GM18861 (cell line): ENCODE data around the gene PPP1R12B.
"Not testable (repeated sequence)": the region's sequence is repeated elsewhere in the genome, so short reads cannot be mapped to it uniquely, and the experiment has no call there.

ENCODE experiments used
- ATAC-seq: cut with Tn5 transposase; IDR thresholded peaks from one replicate; pipeline ENCODE4 v1.9.1; 2021; ENCODE audit not compliant: unreplicated experiment

Gene PPP1R12B

DNA sequence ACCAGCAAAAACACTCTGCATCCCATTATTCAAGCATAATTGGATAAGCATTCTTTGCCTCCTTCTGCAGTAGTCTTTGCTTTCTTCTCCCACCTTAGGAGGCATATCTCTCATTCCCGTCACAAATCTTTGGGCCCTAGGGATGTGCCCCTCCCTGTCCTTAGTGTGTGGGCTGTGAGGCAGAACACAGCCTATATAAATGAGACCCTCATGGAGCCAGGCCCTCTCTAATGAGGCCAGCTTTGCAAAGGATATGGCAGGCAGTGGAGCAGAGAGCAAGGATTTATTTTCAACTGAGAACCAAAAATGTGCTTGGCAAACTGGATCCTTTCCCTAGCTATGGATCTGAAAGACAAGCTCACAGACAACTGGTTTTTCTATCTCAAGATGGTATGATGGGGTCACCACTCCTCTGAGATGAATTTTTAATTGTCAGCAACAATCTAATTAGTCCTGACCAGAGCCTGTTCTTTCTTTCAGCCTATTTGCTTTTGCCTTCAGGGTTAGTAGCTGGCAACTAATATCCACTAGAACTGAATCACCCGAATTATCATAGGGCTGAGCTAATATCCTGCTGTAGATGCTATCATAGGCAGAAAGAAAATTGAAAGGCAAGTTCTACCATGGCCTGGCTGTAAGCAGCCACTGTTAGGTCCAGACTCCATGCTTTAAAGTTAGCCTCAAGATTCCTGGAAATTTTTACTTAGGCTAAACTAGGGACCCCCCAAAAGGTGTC, 227.6 kb downstream of the PPP1R12B start:
- ATAC-seq, result no peak

DNA sequence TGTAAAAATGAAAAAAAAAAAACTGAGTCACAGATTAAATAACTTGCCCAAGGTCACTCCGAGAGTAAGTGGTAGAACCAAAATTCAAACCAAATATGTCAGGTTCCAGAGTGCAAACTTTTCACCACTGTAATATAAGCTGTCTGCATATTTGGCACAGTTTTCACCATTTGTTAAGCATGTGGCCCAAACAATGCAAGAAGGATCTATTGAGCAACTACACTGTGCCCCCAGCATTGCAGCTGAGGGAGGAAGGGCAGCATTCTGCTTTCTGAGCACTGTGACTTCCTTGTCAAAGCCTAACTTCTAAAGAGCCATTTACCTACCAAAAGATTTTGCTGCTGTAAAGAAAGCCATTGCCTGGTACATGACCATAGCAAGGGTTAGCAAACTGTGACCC, 228.3 kb downstream of the PPP1R12B start:
- ATAC-seq, result no peak

DNA sequence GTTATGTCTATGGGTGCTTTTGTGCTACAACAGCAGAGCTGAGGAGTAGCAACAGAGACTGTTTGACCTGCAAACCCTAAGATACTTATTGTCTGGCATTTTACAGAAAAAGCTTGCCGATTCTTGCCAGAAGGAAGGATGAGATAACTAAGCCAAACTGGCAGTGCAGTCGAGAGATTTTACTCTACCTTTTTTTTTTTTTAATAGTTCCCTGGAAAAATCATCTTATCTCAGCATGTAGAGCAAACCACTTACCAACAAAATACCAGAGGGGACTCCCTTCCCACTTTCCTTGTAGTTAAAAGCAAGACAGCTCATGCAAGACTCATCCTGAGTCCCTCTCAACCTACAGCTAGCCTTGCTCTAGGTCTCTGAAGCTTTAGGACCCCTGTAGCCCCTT, 228.9 kb downstream of the PPP1R12B start:
- no peak for ATAC-seq

DNA sequence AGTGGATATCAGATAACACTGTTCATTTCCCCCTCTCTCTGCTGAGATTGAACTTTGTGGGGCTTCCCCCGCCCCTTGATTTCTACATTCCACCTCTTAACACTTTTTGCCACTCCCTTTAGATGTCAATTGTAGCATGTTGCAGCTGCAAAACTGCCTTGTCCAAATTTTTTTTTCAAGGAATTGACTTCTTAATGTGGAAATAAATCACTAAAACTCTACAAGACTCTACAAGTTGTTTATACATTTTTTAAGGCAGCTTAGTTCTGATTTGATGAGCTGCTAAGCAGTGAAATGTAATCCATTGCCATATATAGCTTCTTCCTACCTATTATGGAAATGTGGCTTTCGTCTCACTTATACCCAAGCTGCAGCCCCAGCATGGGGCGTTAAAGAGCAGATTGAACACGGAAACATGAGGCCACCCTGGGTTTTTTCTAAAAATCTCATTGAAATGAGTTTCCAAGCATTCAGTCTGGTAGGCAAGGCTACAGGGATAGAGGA, 229.6 kb downstream of the PPP1R12B start:
- ATAC-seq, result no peak

DNA sequence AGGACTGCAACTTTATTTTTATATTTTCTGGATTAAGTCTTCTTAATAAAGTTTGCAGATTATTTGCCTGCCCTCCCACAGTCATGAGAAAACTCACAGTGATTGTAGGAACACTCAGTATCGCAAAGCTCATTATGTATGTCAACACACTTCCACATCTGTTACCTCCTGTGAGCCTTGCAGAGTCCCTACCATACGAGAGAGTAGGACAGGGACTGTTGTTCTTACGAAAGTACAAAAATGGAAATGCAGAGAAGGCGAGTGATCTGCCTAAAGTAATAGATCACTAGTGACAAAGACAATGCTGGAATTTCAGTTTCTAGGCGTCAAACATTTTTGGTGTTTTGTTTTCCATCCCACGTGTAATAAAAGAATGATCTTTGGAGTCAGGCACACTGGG, 230.1 kb downstream of the PPP1R12B start:
- no peak for ATAC-seq

DNA sequence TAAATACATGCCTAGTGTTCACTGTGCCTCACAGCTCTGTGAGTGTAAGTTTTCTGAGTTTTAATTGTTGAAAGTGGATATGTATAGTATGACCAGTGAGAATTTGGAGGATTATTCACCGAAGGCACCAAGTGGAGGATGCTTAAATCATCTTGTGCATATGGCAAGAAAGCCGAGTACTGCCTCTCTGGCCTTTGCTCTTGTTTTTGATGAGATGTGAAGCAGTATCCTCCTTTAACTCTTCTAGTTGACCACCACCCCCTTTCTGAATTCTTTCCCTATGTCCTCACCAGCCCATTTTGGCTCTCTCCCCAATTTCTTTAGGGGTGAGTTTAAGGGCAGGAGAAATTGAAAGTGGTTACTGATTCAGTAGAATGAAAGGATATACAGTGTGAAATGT, 231.3 kb downstream of the PPP1R12B start:
- no peak for ATAC-seq

DNA sequence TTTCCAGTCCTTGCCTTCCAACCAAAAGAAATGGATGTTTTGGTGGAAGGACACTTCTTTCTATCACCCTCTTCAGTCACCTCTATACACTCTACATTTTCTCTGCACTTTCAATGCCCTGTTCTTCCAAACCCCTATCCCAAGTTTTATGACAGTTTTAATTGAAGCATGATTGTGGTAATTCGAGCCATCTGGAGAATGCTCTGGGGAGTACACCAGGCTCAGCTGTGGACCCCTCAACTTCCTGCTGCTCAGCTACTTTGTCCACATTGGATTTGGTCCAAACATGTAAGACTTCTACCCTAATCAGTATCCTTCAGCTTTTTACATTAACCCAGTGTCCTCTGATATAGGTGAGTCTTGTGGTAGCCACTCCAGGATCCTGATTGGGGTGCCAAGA, 232.1 kb downstream of the PPP1R12B start:
- no peak for ATAC-seq

DNA sequence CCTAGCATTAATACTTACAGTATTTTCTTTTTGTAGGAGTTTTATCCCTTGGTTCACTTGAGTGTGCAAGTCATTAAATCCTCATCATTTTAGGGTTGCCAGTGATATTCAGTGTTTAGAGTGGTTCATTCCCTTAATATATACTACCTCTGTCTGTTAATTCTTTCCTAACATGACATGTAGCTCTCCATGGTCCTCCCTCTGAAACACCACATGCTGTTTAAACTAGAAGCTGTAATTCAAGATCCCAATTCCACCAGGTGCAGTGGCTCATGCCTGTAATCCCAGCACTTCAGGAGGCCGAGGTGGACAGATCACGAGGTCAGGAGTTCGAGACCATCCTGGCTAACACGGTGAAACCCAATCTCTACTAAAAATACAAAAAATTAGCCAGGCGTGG, 233.9 kb downstream of the PPP1R12B start:
- ATAC-seq, result not testable (repeated sequence)

DNA sequence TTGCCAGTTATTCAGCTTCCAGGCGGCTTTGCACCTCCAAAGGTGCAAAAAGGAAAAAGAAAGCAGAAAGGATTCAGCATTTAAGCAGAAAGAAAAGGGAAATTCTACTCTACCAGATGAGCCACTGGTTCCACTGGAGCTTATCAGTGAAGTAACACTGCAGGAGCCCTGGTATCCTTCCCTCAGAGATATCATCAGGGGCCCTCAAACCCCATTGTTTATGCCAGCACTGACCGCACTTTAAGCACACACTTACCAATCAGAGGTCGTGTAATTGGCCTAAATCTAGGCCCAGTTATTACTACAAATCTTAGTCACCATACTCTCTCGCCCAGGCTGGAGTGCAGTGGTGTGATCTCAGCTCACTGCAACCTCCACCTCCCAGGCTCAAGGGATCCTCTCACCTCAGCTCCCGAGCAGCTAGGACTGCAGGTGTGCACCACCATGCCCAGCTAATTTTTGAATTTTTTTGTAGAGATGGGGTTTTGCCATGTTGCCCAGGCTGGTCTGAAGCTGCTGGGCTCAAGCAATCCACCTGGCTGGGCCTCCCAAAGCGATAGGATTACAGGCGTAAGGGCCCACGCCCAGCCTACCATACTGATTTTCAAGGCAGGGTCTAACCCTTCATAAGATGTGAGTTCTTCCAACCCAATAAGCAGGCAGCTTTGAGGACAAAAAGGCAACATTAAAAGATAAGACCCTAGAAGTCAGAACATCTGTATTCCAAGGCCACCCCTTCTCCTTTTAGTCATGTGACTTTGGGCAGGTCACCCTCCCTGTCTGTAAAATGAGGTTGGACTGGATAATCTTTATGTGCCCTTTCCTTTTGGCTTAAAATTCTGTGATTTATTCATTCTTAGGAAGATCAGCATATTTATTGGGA, 236.4 kb downstream of the PPP1R12B start:
- ATAC-seq, result no peak

DNA sequence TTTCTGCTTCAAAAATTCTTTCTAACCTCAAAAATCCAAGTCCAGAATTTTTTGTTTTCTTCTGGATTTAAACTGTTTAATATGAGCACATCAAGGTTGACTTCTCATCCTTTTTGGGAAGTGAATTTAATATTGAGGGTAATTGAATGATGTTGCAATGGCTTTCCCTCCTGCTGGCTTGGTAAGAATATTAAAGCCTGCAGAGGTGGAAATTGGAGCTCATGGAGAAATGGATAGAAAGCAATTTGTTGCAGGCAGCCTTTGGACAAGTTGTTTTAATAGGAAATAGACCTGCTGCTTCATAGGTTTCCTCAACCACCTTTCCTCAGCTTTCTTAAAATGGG, 237.1 kb downstream of the PPP1R12B start:
- ATAC-seq, result no peak

DNA sequence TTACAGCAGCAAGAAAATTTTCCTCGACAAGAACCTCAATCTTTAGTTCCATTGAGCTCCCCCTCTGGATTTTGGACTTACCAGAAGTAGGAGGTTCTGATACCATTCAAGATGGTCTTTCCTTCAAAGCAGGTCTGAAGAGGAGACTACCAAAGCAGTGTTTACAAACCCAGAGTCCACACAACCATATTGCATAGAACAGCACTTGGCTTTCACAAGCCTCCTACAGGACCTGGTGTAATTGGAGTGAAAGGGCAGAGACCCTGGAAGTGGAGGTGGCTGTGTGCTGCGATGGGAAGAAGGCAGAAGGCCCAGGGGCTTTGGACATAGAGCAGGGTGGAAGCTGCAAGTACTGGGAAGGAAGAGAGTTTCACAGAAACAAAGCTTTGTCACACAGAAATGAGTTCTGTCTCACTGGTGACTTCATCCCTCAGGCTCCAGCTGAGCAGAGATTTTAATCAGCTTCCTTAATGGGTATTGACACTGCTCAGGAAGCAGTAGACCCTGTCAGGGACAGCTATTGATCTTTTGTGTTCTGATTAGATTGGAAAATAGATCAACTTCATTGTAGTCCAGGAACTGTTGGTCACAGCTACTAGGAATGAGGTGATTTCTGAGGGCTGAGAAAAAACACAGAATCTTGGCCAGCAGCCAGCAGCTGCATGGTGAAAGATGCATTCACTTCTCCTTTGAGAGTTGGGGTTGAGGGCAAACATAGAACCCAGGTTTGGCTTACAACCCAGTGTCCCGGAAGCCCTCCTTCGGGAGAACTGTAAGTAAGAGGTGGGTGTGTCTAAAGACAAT, 237.7 kb downstream of the PPP1R12B start:
- ATAC-seq, result no peak

DNA sequence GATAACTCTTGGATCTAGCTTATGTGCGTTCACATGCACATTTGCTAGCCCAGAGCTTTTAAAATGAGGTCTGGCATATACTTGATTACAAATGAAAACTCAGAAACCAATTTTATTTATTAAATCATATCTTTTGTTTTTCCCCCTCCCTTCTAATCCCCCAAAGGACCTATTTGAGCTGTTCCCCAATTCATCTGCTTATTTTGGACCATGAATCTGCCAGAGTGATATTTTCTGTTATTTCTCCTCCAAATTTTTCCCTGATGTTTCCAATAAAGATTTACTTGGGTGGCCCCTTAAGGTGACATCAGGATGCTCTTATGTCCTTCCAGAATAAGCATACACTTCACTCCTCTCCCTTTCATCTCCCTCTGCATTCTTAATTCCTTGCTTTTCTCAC, 238.4 kb downstream of the PPP1R12B start:
- ATAC-seq, result no peak

DNA sequence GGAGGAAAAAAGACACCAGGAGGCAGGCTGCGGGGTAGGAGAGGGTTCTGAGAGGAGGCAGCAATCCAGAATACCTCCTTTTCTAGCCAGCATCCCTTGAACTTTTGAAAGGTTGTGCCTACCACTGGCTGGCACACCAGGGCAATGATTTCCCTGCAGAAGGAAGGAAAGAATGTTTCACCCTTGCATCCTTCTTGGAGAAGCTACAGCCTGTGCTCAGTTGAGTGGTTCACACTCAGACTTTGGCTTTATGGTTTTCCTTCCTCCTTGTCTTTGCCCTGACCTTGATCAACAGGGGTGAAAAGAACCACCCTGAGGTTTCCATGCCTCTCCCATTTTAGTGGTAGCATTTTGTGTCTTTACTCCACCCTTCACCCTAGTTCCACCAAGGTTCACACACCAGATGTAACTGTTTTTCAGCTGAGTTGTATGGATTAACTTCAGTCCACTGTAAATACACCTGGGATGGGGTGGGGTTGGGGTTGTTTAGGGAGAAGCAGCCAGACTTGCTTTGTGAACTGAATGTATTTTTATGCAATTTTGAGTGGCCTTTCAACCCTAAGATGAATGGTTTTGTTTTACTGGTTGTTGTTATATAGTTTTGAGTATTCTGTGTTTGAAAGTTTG, 239.5 kb downstream of the PPP1R12B start:
- ATAC-seq, result no peak

DNA sequence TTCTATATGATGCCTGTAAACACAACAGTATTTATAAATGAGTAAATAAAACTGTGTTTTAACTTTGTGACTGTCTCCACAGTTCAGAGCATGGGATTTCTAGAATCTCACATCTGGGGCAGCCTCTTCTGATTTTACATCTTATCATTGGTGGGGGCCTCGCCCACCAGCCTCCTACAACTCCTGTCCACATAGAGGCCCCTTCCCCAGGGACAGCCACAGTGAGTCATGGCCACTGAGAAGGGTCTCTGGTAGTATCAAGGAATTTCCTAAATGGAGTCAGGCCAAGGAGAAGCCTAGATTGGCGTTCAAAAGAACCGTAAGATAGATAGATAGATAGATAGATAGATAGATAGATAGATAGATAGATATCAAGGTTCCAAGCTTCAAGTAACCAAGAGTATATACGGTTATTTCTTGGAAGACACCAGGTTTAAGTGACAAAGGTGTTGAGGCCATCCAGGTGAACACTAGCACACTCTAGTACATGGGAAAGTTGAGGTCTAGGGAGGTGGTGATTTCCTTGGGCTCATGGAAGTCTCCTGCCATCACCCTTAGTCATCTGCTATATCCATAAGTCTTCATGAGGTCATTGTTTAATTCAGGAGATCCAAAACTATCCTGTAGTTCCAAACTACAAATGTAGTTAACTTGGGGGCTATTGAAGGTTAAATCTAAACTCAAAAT, 240.1 kb downstream of the PPP1R12B start:
- no peak for ATAC-seq

DNA sequence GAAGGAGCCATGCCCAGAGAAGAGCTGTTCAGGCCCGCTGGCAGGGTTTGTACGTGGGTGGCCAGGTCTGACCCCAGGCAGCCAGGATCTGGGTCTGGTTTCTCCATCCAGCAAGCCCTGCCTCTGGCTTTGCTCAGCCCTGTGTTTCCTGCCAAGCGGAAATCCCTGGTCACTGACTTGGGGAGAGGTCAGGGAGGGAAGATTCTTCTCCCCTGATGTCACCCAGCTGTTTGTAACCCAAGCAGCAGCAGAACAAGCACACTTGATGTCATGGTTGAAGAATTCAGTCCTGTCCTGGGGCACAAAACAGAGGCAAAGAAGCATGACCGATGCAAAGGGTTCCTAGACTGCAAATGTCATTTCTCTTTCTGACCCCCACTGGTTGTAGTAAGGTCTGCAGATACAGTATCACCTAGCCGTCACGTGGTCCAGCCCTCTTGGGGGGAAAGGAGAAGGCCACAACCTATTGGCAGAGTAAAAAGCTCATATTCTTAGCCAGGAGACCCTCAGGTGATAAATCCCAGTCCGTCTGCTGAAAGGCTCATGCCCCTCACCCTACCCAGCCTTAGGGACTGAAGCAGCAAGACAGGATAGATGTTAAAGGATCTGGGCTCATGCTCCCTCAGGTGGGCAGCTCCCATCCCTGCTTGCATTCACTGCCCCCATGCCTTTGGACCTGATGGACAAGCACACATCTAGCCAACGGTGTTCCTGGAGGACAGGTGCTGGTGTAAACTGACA, 240.9 kb downstream of the PPP1R12B start:
- no peak for ATAC-seq

DNA sequence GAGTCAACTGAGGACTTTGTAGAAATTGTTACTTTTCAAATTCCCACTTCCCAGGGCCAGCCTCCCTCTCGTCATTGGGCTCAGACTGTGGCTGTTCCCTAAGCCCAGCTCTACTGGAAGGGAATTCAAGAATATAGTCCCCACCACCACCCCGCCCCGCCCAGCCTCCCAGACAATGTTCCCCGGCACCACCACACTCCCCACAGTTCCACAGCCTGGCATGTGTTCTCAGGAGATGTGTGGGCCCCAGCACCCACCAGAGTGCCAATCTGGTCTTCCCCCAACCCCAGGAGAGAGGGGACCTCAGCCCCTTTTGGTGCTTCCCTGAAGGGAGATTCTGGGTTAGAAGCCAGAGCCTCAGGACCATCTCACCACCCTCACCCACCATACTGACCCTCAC, 241.6 kb downstream of the PPP1R12B start:
- ATAC-seq, result no peak

DNA sequence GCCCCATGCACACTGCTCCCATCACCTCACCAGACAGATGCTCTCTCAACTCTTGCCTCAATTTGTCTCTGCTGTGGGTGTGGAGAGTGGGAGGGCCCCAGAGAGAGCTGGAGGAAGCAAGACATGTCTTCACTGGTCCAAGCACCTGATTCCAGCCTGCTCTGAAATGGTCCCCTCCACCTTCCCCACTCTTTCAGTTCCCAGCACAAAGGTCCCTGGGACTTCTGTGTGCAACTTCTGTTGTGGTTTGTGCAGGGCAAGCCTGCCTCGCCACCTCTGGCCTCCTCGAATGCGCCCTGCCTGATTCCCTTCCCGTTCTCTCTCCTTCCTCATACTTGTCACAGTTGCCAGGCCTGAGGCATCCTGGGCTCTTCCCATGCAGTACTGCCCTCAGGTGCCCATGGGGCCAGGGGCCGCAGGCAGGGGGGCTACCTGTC, 242.5 kb downstream of the PPP1R12B start:
- ATAC-seq, result no peak

DNA sequence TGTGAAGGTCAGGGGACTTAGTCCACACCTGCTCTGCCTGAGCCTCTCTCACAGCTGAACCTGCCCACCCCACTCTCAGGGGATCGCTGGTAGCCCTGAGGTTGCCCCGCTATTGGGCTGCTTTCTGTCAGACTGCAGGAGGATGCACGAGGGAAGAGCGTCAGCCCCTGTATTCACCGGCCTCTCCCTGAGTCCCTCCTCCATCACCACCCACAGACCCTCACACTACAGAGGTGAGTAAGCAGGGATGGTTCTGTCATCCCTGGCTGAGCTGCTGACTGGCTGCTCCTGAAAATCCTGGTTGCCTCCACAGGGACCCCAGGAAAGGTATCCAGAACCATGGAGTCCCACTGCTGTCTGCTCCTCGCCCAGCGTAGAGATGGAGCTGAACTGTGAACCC, 243.0 kb downstream of the PPP1R12B start:
- ATAC-seq, result no peak

DNA sequence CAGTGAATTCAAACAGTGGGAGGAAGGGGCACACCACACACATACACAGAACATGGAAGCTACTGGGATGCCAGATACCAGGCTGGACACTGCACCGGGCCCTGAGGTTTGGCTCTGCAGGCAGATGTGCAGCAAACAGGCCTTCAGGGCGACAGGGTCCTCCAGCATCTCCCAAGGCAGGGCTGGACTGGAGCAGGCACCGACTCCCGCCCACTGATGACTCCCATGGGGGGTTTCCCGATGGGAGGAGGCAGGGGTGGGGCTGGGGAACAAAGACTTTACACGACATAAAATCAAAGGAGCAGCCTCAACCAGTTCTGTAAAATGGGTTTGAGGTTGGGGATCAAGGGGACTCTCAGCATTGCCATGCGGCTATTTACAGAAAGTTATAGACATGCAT, 243.6 kb downstream of the PPP1R12B start:
- ATAC-seq, result no peak

DNA sequence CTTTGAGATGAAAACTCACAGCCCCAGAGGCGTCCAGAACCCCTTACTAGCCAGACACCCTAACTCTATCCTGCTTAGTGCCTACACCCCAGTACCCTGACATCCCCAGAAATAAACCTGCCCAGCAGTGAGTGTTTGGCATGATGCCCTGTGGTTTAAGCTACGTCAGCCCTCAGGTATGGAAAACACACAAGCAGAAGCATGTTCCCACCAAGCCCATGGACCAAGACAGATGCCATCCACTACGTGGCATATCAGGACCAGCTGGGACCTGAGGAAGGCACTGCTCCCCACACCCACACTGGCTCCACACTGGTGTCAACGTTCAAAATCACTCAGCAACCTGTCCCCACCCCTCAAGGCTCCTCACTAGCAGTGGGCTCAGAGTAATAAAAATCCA, 245.3 kb downstream of the PPP1R12B start:
- no peak for ATAC-seq
